ENCODE measurements around the gene CD52.

The CD52 gene

GRCh38 chr1:26285366-26286063, 32.2 kb upstream of the CD52 start:
- H3K4me2 ChIP-seq (ENCODE audit: low read length) = peak overlapping the region; percentile 16; the same call in 1 of the 2 replicates
- peaks cover 25% of the 10 kb centered on the region; the same call in 1 of the 2 replicates for H3F3A ChIP-seq (ENCODE audit: insufficient read depth, low read length)

DNA sequence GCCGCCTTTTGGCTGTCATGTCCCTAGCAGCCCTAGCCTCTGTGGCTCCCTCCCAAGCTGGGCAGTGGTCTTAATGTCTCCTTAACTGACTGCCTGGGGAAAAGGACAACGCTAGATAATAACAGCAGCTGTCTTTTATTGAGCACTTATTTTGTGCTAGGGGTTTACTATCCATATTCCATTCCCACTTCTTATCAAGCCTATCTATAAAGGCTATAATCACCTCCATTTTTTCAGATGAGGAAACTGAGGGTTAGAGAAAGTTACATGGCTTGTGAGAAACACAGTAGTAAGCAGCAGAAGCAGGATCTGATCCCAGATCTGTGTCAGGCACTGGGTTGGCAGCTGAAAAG, 31.7 kb upstream of the CD52 start:
- no peak overlapping the region for H3K4me2 ChIP-seq (ENCODE audit: low read length)
- no peak overlapping the region; the same call in 1 of the 2 replicates for H3K9ac ChIP-seq (ENCODE audit: low read length)
- H3K4me3 ChIP-seq (ENCODE audit: low read depth, low read length, poor library complexity, severe bottlenecking) = no peak overlapping the region
- no peaks in the 10 kb centered on the region for H3K79me2 ChIP-seq (ENCODE audit: insufficient read depth, low read length)
- peak overlapping the region; percentile 100 for H3K27ac ChIP-seq (ENCODE audit: low read depth, low read length, poor library complexity, severe bottlenecking)
- peaks cover 20% of the 10 kb centered on the region; the same call in 1 of the 2 replicates for H3K36me3 ChIP-seq (ENCODE audit: insufficient read depth, low read length)
- no peaks in the 10 kb centered on the region for H3K9me2 ChIP-seq (ENCODE audit: low read depth, low read length)
- TF ChIP-seq EZH2 (IDR thresholded peaks at IDR 0.05; ENCODE audit: borderline replicate concordance, low read length) = no peak
- TF ChIP-seq, protein P1, sequence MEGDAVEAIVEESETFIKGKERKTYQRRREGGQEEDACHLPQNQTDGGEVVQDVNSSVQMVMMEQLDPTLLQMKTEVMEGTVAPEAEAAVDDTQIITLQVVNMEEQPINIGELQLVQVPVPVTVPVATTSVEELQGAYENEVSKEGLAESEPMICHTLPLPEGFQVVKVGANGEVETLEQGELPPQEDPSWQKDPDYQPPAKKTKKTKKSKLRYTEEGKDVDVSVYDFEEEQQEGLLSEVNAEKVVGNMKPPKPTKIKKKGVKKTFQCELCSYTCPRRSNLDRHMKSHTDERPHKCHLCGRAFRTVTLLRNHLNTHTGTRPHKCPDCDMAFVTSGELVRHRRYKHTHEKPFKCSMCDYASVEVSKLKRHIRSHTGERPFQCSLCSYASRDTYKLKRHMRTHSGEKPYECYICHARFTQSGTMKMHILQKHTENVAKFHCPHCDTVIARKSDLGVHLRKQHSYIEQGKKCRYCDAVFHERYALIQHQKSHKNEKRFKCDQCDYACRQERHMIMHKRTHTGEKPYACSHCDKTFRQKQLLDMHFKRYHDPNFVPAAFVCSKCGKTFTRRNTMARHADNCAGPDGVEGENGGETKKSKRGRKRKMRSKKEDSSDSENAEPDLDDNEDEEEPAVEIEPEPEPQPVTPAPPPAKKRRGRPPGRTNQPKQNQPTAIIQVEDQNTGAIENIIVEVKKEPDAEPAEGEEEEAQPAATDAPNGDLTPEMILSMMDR (IDR thresholded peaks at IDR 0.05; ENCODE audit: low read length) = no peak; the same call in 1 of the 2 replicates
- H3K4me1 ChIP-seq (ENCODE audit: insufficient read depth, low read length, severe bottlenecking) = peaks cover 88% of the 10 kb centered on the region
- no peak overlapping the region for H2AFZ ChIP-seq (ENCODE audit: low read length)
- no peaks in the 10 kb centered on the region for H4K20me1 ChIP-seq (ENCODE audit: insufficient read depth, low read length)
- H3K27me3 ChIP-seq (ENCODE audit: insufficient read depth, low read length) = no peaks in the 10 kb centered on the region
- peaks cover 23% of the 10 kb centered on the region; the same call in 1 of the 2 replicates for H3F3A ChIP-seq (ENCODE audit: insufficient read depth, low read length)
- no peaks in the 10 kb centered on the region for H3K9me3 ChIP-seq (ENCODE audit: low read length)

More at GRCh38 chr1:26285366-26286063, 32.2 kb upstream of the CD52 start:
- Histone ChIP-seq H2AFZ (ENCODE audit: low read length) (no peak overlapping the region), H3K9me3 (ENCODE audit: low read length) (no peaks in the 10 kb centered on the region), H3K9me2 (ENCODE audit: low read depth, low read length) (no peaks in the 10 kb centered on the region), H3K4me1 (ENCODE audit: insufficient read depth, low read length, severe bottlenecking) (peaks cover 86% of the 10 kb centered on the region), H3K4me3 (ENCODE audit: low read depth, low read length, poor library complexity, severe bottlenecking) (no peak overlapping the region), H3K27ac (ENCODE audit: low read depth, low read length, poor library complexity, severe bottlenecking) (peak overlapping the region; percentile 100), H3K27me3 (ENCODE audit: insufficient read depth, low read length) (no peaks in the 10 kb centered on the region), H4K20me1 (ENCODE audit: insufficient read depth, low read length) (no peaks in the 10 kb centered on the region), H3K79me2 (ENCODE audit: insufficient read depth, low read length) (no peaks in the 10 kb centered on the region), H3K9ac (ENCODE audit: low read length) (peak overlapping the region; percentile 36; the same call in 1 of the 2 replicates), H3K36me3 (ENCODE audit: insufficient read depth, low read length) (peaks cover 21% of the 10 kb centered on the region; the same call in 1 of the 2 replicates)
- TF ChIP-seq EZH2 (IDR thresholded peaks at IDR 0.05; ENCODE audit: borderline replicate concordance, low read length) = no peak
- TF ChIP-seq, protein P1 (IDR thresholded peaks at IDR 0.05; ENCODE audit: low read length) = peak; percentile 77

DNA sequence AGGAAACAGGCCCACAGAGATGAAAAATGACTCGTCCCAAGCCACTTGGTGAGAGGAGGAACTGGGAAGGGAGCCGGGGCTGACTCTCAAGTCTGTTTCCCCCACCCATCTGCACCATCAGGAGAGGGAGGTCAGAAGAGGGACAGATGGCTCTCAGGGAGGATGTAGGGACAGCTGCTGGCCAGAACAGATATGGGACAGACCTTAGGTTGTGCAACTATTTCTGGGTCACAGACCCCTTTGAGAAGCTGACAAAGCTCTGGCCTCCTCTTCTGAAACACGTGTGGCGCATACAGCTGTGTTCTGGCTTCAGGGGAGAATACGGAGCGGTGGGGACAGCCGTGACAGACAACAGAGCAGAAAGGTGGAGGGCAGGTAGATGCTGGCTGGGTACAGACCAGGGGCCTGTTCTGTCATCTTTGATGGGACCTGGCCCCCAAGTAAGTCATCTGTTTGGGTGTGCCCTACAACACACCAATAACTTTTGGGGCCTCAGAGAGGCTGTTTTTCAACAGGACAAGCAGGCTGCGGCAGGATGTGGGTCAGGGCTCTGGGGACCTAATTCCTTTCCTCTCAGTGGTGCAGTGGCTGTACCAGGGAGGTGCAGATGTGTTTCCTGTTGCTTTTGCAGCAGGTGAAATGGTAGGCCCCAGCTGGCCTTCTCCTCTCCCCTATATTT, 30.6 kb upstream of the CD52 start:
- H3K4me2 ChIP-seq (ENCODE audit: low read length) = peak overlapping the region; percentile 54; the same call in 1 of the 2 replicates
- H3K4me1 ChIP-seq (ENCODE audit: insufficient read depth, low read length, severe bottlenecking) = peaks cover 88% of the 10 kb centered on the region
- no peaks in the 10 kb centered on the region for H3K27me3 ChIP-seq (ENCODE audit: insufficient read depth, low read length)
- H3K9ac ChIP-seq (ENCODE audit: low read length) = peak overlapping the region; percentile 76
- peak overlapping the region; percentile 100 for H3K27ac ChIP-seq (ENCODE audit: low read depth, low read length, poor library complexity, severe bottlenecking)
- no peaks in the 10 kb centered on the region for H3K9me3 ChIP-seq (ENCODE audit: low read length)
- no peak for TF ChIP-seq EZH2 (IDR thresholded peaks at IDR 0.05; ENCODE audit: borderline replicate concordance, low read length)
- TF ChIP-seq, protein P1 (IDR thresholded peaks at IDR 0.05; ENCODE audit: low read length) = no peak
- peaks cover 14% of the 10 kb centered on the region; the same call in 1 of the 2 replicates for H3K36me3 ChIP-seq (ENCODE audit: insufficient read depth, low read length)
- no peaks in the 10 kb centered on the region for H3K79me2 ChIP-seq (ENCODE audit: insufficient read depth, low read length)
- H3F3A ChIP-seq (ENCODE audit: insufficient read depth, low read length) = peaks cover 22% of the 10 kb centered on the region; the same call in 1 of the 2 replicates
- no peak overlapping the region for H3K4me3 ChIP-seq (ENCODE audit: low read depth, low read length, poor library complexity, severe bottlenecking)
- H4K20me1 ChIP-seq (ENCODE audit: insufficient read depth, low read length) = no peaks in the 10 kb centered on the region
- no peak overlapping the region for H2AFZ ChIP-seq (ENCODE audit: low read length)
- no peaks in the 10 kb centered on the region for H3K9me2 ChIP-seq (ENCODE audit: low read depth, low read length)
